C4-2B (cell line): ENCODE data around the gene PLEKHA1.

ENCODE experiments used
- H3K27ac ChIP-seq: fragments of 450-650 bp; 2 replicates; pipeline ENCODE4 v1.5.1; 2017
- ZFX ChIP-seq: fragments of 450-650 bp; IDR thresholded peaks from 2 replicates; pipeline ENCODE4 v1.6.1; 2017
- TF ChIP-seq, protein P1 (sequence below): fragments of 450-650 bp; conservative IDR thresholded peaks from 2 replicates; pipeline ENCODE4 v1.5.1; 2017; ENCODE audit warnings: mild to moderate bottlenecking

The PLEKHA1 gene

GRCh38 chr10:122357685-122358084 is 16.8 kb upstream of the PLEKHA1 start:
- no peak for TF ChIP-seq ZFX
- TF ChIP-seq, protein P1, sequence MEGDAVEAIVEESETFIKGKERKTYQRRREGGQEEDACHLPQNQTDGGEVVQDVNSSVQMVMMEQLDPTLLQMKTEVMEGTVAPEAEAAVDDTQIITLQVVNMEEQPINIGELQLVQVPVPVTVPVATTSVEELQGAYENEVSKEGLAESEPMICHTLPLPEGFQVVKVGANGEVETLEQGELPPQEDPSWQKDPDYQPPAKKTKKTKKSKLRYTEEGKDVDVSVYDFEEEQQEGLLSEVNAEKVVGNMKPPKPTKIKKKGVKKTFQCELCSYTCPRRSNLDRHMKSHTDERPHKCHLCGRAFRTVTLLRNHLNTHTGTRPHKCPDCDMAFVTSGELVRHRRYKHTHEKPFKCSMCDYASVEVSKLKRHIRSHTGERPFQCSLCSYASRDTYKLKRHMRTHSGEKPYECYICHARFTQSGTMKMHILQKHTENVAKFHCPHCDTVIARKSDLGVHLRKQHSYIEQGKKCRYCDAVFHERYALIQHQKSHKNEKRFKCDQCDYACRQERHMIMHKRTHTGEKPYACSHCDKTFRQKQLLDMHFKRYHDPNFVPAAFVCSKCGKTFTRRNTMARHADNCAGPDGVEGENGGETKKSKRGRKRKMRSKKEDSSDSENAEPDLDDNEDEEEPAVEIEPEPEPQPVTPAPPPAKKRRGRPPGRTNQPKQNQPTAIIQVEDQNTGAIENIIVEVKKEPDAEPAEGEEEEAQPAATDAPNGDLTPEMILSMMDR, result no peak

DNA sequence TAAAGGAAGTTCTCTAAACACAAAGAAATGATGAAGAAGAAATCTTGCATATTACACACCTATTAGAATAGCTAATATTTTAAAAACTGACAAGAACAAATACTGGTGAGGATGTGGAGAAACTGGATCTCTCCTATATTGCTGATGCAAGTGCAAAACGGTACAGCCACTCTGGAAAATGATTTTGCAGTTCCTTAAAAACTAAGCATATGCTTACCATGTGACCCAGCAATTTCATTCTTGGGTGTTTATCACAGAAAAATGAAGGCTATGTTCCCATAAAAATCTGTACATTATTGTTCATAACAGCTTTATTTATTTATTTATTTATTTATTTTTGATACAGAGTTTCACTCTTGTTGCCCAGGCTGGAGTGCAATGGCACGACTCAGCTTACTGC is 14.9 kb upstream of the PLEKHA1 start:
- H3K27ac ChIP-seq, result no peak overlapping the region
- TF ChIP-seq, protein P1, result no peak
- TF ChIP-seq ZFX, result no peak

More at GRCh38 chr10:122357685-122358084, 16.8 kb upstream of the PLEKHA1 start:
- no peak overlapping the region for H3K27ac ChIP-seq

DNA sequence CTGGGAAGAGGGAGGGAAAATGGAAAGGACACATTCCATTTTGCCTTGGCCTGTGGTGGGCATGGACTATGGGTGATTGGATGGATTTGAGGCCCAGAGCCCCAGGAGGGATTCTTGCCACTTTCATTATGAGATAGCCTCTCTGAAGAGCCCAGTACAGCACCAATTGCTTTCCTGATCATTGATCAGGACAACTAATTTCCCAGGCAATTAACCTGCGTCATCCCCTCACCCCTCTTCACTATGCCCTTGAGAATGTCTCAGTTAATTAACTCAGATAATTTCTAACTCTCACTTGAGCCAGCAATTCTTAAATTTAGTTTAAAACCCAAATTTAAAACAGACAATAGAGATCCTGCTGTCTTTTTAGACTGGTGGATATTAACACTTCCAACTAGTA is 13.5 kb upstream of the PLEKHA1 start:
- TF ChIP-seq, protein P1, result no peak
- TF ChIP-seq ZFX, result no peak
- no peak overlapping the region for H3K27ac ChIP-seq

DNA sequence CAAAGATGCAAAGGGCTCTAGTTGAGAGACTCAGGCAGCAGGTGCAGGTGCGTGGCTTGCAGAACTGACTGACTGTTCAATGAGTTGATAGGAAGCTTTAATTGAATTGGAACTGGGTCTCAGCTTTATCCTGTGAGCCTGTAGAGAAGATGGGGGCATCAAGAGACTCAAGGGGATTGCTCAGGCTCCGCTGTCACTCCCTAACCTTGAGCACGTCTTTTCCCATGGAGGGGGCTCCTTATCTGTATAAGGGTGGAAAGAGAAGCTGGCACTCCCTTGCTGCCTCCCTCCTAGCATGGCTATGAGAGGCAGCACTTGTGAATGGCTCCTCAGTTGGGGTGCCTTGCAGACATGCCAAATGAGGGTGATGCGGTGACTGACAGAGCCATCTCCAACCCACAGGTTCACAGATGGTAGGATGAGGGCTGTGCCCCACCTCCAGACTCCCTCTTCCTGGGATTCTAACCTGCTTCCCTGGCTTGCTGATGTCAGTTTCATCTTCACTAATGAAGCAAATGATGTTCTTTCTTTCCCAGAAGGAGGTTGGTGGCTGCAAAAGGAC is 12.4 kb upstream of the PLEKHA1 start:
- no peak overlapping the region for H3K27ac ChIP-seq
- TF ChIP-seq, protein P1, result no peak
- TF ChIP-seq ZFX, result no peak

DNA sequence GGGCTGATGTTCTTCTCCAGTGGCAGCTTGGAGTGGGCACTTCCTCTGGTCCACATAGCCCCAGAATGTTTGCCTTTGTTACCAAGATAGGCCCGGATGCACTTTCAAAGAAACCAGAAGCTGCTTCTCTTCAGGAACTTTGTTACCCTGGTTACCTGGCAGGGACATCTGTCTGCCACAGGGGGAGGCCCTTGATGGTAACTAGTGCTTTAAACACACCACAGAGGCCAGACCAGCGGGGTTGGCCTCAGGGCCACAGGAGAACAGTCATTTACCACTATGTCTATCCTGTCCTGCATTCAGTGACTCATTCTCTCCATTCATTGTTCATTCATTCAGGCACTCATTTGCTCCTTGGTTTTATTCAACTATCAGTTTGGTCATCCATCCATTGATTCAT is 11.9 kb upstream of the PLEKHA1 start:
- TF ChIP-seq, protein P1, result no peak
- TF ChIP-seq ZFX, result no peak
- no peak overlapping the region for H3K27ac ChIP-seq

DNA sequence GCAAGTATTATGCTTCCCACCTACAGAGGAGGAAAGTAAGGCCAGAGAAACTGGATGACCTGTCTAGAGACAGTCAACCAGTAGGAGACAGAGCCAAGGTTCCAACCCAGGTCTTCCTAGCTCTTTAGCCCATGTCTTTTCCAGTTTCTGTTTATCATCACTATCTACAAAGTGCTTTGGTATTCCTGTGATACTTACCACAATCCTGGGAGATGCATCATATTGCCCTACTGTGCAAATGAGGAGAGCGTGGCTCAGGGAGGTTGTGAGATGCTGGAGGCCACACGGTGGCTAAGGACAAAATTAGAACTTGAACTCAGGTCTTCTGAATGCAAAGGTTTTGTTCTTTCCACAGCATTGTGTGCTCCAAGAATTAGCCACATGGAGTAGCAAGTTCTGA is 11.2 kb upstream of the PLEKHA1 start:
- TF ChIP-seq, protein P1, result no peak
- no peak for TF ChIP-seq ZFX
- H3K27ac ChIP-seq, result no peak overlapping the region

DNA sequence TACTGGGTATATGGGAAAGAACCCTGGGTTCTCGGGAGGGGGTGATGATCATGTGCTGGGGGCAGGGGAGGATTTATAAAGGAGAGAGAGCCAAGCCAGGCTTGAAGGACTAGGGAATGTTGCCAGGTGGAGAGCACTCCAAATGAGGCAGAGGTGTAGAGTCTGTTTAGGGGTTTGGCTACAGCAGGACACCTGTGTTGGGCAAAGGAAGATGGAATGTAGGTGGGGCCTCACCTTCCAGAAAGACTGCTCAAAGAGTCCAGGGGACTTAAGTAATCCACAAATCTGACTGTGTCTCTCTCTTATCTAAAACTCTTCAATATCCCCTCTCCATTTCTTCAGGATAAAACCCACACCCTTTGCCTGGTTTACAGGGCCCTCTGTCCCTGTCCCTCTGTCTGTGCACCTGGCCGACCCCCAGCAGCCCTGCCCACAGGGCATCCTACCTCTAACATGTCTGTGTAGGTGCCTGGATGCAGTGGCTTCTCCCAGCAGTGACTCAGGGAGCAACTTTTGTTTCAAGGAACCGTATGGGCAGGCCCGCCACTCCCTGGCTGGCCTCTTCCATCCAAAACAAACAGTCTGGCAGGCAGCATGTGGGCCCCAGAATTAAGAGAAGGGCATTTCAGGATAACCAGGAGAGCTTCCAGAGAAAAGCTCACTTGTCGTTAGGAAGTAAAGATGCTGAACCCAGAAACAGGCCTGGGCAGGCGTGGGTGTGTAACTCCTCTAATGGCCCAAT is 10.6 kb upstream of the PLEKHA1 start:
- H3K27ac ChIP-seq, result no peak overlapping the region
- TF ChIP-seq, protein P1, result no peak
- TF ChIP-seq ZFX, result no peak
